Endometrial microvascular endothelial cells (primary cell): ENCODE measurements around the gene ZSCAN29. TPM values are rescaled to one million over a fixed set of nuclear protein-coding genes. Genes with fewer than 3 reads are reported as not detected.
"Not testable (repeated sequence)": the region's sequence is repeated elsewhere in the genome, so short reads cannot be mapped to it uniquely, and the experiment has no call there.

Experiments
- in situ Hi-C: cut with HindIII; loops from 2 replicates; pipeline ENCODE4 v1.10.0; 2017; ENCODE audit warnings: low sequenced_read_pairs, low pct_unique_long_range_greater_than_20kb; ENCODE audit errors: inconsistent ontology term
- total RNA-seq: library from RNA; depleted of rRNA; stranded (reverse); fragments of >200 nt; gene quantifications from one replicate; pipeline ENCODE4 v1.2.3, GENCODE V29; 2015; ENCODE audit errors: inconsistent ontology term

Gene ZSCAN29
- 8.6 TPM for total RNA-seq

DNA sequence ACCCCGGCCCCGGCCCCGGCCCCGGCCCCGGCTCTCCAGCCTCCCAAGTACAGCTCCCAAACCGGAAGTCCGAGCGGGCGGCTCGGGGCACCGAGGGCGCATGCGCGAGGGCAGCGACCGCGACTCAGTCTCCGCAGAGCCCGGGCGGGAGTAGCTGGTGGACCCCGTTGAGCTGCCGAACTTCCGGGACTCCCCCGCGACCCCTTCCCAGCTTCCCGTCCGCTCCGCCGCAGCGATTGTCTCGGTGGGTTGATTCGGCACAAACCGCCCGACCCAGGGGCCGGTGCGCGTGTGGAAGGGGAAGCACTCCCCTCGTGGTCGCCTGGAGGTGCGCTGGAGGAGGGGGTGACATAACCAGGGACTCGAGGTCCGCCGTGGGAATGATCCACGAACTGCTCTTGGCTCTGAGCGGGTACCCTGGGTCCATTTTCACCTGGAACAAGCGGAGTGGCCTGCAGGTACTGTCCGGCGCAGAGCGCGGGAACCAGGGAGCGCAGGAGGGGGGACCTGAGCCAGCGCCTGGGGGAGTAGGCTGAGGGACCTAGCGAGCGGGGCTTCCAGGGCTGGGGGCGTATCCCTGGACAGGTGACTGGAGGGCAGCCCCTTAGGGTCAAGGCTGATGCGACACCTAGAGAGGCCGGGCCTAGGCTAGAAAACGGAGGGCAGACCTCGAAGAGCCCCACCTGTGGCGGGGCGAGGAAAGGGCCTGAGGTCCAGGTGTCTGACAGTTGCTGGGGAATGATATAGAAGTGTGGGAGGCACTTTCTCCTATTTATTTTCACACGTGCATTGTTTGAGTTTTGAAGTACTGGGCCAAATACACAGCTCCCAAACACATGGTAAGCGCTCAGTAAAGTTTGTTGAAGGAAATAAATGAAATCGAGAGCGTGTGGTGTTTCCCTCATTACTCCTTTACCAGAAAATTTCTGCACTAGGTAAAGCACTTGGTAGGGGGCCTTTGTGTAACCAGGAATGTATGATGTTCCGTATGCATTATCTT, at the start of gene ZSCAN29, which contains the start of gene TUBGCP4:
ZSCAN29 (minus strand) TSS at position 69 of the 1,000 bp plus-strand sequence. CDS start 1,130 bp downstream, outside the sequence.
TUBGCP4 (plus strand) TSS at position 127 of the 1,000 bp plus-strand sequence; CDS start at position 381, 254 bp downstream.
- in situ Hi-C loops, result no loop called here

DNA sequence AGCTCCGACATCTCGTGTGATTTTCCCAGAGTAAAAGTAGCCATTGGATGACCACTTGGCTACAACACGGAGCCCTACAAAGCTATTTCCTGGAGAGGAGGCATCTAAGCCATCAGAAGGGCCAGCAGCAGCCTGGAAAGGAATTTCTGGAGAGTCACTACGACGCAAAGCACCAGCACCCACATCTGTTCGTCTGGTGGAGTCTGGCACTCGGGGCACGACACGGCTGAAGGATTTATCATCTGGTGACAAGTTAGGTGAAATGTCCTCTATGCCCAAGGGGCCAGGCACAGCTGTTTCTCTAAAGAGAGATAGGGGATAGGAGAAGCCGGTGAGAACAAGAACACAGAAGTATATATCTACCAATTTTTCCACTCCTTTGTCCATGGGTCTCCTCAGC, 49.6 kb upstream of the ZSCAN29 start:
- in situ Hi-C loops, result no loop called here

DNA sequence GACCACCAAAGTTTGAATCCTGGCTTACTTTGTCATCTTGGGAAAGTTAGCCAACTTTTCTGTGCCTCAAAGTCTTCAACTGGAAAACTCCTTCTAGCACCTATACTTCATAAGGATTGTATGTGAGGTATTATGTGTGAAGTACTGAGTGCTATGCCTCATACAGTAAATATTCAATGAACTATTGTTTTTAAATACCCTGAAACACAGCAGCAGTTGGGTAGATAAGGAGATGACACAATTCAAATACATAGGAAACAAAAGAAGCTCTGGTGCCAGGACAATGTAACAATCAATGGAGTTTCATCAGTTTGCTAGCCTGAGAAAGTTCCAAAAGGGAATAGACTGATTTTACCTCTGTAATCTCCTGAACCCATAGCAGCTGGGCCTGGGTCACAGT, 43.4 kb upstream of the ZSCAN29 start:
- in situ Hi-C loops, result no loop called here

DNA sequence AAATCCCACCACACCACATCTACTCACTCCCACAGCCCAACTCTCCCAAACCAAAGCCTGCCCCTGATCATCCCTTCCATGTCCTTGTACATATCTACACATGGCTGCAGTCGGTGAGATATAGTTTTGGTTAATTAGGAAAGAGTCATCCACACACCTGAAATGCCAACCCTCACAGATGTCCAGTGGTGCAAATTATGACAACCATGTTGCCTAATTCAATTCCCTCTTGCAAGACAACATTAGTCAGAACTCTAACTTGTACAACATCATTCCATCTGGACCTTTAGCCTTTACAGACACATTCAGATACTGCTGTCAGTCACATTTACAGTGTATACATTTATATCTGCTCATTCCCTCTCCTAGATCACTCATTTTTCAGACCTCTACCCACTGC, 41.3 kb upstream of the ZSCAN29 start:
- in situ Hi-C loops, result no loop called here

DNA sequence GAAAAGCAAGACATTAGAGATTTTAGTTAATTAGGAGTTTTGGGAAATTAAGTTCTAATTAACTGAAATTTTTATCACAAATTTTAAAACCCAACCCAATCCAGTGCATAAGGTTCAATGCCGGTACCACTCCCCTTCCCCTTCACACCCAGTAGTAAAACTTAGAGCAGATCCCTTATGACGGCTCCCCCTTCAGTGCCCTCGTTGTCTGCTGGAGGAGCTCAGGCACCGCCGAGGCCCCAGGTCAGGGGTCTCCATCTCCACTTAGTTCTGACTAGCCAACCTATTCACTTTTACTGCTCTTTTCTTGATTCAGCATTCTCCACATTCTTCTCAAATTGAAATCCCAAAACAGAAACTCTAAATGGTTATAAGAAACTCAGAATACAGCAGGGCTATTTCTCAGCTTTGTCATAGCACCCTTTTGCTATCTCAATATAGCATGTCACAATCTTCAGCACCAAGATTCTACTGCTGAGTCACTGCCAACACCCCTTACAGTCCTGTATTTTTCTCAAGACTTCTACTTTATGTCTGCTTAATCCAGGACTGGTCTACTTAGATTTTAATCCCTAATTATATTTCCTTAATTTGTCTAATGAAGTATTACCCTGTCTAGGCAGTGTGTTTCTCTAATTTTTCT, 39.9 kb upstream of the ZSCAN29 start:
- in situ Hi-C loops, result no loop called here

DNA sequence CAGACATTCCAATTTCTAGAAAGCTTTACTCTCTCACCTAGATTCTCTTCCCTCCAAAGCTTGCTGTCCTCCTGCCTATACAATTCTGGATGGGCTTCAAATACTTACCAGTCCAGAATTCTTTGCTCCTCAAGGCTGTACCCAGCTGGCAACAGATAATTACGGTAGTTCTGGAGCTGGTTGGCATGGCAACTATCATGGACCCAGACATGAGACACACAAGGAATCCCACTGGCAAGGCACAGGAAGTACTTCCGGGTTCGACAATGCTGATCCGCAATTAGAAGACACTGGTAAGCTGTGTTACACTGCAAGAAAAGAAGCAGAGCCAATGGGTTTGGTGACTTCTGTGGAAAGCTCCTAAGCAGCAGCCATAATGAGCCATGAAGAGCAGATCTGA, 37.9 kb upstream of the ZSCAN29 start:
- in situ Hi-C loops, result no loop called here

DNA sequence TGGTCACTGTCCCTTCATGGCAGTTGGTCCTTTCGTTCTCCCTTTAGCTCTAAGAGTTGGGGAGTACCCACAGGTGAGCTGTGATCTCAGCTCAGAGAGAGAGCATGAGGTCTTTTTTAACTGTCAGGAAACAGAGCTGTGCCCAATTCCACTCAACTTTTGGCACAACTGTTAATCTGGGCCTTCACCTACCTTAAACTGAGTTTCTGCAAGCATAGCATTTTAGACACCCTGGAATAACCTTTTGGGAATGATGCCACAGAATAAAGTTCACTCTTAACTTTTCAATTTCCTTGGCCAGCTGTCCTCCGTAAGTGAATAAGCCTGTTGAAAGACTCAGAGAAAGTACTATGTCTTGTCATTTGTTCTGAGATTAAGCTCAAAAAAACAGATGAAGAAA, 36.0 kb upstream of the ZSCAN29 start:
- in situ Hi-C loops, result no loop called here

DNA sequence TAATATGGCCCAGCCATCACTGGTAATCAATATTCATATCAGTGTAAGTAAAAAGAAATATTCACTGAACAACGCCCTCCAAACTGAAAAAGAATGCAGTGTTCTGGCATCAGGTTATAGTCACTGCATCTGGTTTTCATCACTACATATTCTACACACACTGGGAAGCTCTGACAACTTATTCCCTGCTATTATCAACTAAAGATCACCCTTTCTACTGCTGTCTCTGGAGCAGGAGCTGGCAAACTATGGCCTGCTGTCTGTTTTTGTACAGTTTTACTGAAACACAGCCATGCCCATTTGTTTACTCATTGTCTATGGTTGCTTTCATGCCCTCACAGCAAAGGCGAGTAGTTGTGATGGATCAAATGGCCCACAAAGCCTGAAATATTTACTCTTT, 35.3 kb upstream of the ZSCAN29 start:
- in situ Hi-C loops, result no loop called here

DNA sequence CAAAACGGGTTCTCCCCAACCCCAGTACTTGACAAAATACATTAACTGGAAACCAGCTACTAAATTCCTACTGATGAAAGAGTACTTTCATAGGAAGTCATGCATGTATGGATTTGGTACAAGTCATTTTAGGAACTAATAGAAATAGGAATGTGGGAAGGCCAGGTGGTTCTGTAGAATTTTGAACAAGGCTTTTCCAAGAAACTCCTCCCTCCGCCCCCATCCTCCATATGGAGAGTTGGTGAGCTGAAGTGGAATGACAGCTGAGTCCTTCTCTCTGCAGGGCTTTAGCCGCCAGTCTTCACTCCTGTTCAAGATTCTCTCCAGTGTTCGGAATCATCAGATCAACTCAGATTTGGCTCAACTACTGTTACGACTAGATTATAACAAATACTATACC, 33.3 kb upstream of the ZSCAN29 start:
- in situ Hi-C loops, result no loop called here

DNA sequence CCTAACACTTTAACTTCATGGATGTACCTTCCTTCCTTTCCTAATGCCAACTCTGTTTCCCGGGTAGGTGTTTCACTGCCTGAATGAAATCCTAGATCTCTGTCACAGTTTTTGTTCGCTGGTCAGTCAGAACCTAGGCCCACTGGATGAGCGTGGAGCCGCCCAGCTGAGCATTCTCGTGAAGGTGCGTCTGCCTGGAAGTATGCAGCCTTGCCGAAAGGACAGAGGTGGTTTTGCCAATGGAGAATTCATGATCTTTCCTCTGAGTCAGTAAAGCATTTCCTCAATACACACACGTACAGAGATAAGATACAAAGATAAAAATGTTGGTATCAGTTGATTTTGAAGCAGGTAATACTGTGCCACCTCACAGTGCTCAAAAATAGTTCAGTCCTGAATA, 32.8 kb upstream of the ZSCAN29 start:
- in situ Hi-C loops, result no loop called here

DNA sequence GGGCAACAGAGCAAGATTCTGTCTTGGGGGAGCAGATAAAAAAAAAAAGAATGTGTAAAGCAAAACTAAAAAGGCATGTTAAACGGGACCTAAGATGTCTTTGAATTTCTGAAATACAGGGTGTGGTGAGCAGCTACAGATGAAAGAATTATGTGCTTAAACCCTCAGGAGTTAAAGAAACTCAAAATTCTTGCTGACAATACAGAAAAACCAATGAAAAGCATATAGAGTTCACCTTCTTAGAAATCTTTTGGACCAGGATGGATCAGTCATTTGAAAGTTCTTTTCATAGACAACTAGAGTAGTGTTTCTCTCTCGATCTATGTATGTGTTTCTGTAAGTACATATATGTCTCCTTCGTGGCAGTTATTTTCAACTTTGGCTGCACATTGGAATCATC, 31.4 kb upstream of the ZSCAN29 start:
- in situ Hi-C loops, result no loop called here

DNA sequence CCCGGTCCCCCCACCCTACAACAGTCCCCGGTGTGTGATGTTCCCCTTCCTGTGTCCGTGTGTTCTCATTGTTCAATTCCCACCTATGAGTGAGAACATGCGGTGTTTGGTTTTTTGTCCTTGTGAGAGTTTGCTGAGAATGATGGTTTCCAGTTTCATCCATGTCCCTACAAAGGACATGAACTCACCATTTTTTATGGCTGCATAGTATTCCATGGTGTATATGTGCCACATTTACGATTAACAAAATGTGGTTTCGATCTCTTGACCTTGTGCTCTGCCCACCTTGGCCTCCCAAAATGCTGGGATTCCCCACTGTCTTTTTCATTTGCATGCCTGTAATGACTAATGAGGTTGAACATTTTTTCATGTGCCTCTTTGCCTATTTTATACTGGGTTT, 22.7 kb upstream of the ZSCAN29 start:
- in situ Hi-C loops, result not testable (repeated sequence)

DNA sequence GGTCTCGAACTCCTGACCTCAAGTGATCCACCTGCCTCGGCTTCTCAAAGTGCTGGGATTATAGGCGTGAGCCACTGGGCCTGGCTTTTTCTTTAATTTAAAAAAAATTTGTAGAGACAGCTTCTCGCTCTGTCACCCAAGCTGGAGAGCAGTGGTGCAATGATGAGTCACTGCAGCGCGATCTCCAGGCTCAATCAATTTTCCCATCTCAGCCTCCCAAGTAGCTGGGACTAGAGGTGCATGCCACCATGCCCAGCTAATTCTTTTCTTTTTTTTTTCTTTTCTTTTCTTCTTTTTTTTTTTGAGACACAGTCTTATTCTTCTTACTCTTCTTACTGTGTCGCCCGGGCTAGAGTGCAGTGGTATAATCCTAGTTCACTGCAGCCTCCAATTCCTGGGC, 19.9 kb upstream of the ZSCAN29 start:
- in situ Hi-C loops, result no loop called here

DNA sequence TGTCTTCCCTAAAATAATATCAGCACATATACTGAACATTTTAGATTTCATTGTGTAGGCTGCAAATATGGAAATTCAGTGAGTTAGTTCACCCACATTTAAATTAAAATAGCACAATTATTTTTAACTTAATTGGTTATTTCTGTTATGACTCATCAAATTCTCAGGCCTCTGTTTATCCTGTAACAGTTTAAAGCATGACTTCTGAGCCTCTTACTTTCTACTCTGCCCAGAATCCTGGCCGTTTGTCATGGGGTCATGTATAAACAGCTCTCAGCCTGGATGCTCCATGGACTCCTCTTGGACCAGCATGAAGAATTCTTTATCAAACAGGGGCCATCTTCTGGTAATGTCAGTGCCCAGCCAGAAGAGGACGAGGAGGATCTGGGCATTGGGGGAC, 12.2 kb upstream of the ZSCAN29 start:
- in situ Hi-C loops, result no loop called here

DNA sequence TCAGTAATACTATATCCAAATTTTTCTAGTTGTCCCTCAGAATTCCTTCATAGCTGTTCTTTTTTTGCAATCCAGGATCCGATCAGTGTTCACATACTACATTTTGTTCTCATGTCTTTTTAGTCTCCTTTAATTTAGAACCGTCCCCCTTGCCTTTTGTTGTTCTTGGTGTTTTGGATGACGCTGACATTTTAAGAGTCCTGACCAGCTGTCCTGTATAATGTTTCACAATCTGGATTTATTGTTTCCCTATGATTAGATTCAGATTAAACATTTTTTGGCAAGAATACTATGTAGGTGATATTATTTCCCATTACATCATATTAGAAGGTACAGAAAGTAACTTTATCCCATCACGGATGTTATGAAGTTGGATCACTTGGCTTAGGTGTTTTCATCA, 11.5 kb upstream of the ZSCAN29 start:
- in situ Hi-C loops, result no loop called here

DNA sequence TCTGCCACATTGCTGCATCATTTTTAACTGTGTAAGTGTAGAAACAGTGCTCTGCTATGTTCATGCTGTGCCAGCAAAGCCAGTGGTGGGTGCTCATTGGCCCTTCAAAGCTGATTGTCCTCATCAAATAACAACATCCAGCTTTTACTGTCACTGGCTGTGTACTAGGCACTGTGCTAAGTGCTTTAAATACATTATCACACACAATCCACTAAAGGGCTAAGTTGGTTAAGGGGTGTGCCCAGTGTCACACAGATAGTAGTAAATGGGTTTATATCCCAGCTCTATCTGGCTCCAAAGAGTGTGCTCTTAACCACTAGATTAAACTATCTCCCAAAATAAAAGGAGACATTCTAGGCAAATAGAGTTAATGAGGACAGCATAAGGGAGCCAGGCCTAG, 7.8 kb upstream of the ZSCAN29 start:
- in situ Hi-C loops, result no loop called here

DNA sequence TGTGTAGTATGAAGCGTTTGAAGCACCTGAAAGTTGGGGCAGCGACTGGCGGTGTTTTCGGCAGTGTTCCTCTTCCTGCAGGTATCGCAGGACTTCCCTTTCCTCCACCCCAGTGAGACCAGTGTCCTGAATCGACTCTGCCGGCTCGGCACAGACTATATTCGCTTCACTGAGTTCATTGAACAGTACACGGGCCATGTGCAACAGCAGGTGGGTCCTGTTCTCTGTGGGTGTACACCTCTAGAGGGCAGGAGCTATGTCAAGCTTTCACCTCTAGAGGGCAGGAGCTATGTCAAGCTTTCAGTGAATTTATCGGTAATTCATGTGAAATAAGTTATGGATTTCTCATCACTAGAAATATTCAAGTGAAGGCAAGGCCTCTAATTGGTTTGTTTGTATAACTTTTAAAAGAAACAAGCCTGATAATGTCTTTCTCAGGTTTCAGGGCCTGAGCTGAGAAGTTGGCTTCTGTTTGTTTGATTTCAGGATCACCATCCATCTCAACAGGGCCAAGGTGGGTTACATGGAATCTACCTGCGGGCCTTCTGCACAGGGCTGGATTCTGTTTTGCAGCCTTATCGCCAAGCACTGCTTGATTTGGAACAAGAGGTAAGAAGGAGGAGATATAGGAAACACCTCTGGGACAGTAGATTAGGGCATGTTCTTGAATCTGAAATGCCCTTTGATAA, 5.3 kb upstream of the ZSCAN29 start:
- in situ Hi-C loops, result no loop called here

DNA sequence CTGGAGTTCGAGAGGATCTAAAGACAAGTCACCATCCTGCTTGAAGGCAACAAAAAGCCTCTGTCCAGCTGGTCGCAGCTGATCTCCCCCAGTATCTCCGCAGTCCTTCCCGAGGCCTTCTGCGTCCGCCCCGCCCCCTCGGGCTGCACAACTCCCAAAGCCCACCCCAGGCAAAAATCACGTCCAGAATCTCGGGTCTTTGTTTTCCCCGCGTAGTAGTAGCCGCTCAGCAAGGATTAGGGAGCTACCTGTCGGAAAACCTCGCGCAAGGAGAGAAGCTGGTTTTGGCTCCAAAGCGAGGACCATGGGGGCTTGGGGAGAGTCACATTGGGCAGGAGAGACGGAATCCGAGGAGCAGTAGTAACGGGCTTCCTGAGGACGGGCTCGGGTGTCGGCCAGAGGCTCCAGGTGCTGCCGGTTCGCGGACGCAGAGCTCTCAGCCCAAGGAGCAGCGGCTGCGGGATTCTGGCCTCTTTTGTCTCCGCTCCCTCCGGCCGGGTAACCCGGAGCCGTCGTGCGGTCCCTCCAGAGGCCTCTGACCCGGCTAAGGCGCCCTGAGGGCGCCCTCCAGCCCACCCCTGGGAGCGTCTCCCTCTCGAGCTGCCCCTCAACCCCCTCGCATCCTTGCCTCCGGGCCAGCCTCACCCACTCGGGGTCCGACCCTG, 401 bp downstream of the ZSCAN29 start:
- in situ Hi-C loops, result no loop called here

DNA sequence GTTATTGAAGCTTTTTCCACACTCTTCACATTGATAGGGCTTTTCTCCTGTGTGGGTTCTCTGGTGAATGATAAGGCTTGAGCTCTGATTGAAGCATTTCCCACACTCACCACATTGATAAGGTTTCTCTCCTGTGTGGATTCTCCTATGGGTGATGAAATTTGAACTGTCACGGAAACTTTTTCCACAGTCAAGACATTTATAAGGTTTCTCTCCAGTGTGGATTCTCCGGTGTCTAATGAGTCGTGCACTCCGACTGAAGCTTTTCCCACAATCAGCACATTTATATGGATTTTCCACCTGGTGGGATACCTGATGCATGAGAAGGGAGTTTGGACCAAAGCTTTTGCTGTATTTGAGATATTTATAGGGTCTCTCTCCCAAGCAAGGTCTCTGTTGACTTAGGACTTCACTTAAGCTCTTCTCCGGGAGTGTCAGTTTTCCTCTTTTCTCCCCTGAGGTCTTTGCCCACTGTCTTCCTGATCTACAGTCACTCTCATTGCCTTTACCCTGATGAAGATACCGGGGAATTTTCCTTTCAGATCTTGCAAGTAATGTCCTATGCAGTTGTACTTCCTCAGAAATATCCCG, 9.4 kb downstream of the ZSCAN29 start:
- in situ Hi-C loops, result no loop called here
